Ascending aorta (tissue), 2 donors: Measurements from ENCODE around the gene AKAP7. TPM values are rescaled to one million over a fixed set of nuclear protein-coding genes. Genes with fewer than 3 reads are reported as not detected.

Experiments used
- DNase-seq, 2 donors: peaks; one replicate each; pipeline ENCODE4 v3.0.0-alpha.2; 2019; ENCODE audit warnings: low spot score in 2 of 2
- H3K27ac ChIP-seq, 2 donors: fragments of 200-600 bp; sonication (generic); one replicate each; pipeline ENCODE4 v1.5.1; 2016 to 2017; ENCODE audit warnings: mild to moderate bottlenecking in 1 of 2
- H3K27me3 ChIP-seq: fragments of 200-600 bp; sonication (generic); one replicate; pipeline ENCODE4 v1.5.1; 2017
- H3K36me3 ChIP-seq, 2 donors: fragments of 200-600 bp; sonication (generic); one replicate each; pipeline ENCODE4 v1.5.1; 2016
- H3K4me1 ChIP-seq, 2 donors: fragments of 200-600 bp; sonication (generic); one replicate each; pipeline ENCODE4 v1.5.1; 2016 to 2017; ENCODE audit warnings: mild to moderate bottlenecking in 1 of 2
- H3K4me3 ChIP-seq, 2 donors: fragments of 200-600 bp; sonication (generic); one replicate each; pipeline ENCODE4 v1.5.1; 2016 to 2017; ENCODE audit warnings: mild to moderate bottlenecking in 1 of 2
- H3K9me3 ChIP-seq, 2 donors: fragments of 200-600 bp; sonication (generic); one replicate each; pipeline ENCODE4 v1.5.1; 2016
- CTCF ChIP-seq, 3 experiments: fragments of 200-600 bp in 2 of 3; fragments of 450-650 bp in 1 of 3; sonication (generic) in 2 of 3; IDR thresholded peaks; one replicate each; pipeline ENCODE4 v1.5.1; 2016 to 2019; ENCODE audit warnings: antibody characterized with exemption in 3 of 3, mild to moderate bottlenecking in 1 of 3, moderate library complexity in 1 of 3
- intact Hi-C: fragments of 100-400 bp; cut with DNase I; formaldehyde crosslinking; loops from one replicate; pipeline ENCODE4 v1.15.1; 2023
- total RNA-seq: library from RNA; depleted of rRNA; stranded (reverse); fragments of >200 nt; gene quantifications from one replicate; pipeline ENCODE4 v1.1.0, GENCODE V29; 2016

AKAP7 gene
- total RNA-seq, 1 donor from 2014 or later: 1.3 TPM

- no peak overlapping the region for H3K4me3 ChIP-seq
- no peak for DNase-seq
- TF ChIP-seq CTCF (IDR thresholded peaks at IDR 0.05): no peak
- H3K36me3 ChIP-seq: peaks cover 0 to 9% of the 10 kb centered on the region in 2 donors
- H3K27ac ChIP-seq: no peak overlapping the region
- intact Hi-C loops: no loop called here
- H3K4me1 ChIP-seq: no peaks in the 10 kb centered on the region
- no peaks in the 10 kb centered on the region for H3K27me3 ChIP-seq
- H3K9me3 ChIP-seq: no peaks in the 10 kb centered on the region
Observed at GRCh38 chr6:131167773-131168172, 32.5 kb downstream of the AKAP7 start.

- no peak overlapping the region for H3K27ac ChIP-seq
- no peaks in the 10 kb centered on the region for H3K4me1 ChIP-seq
- H3K4me3 ChIP-seq: no peak overlapping the region
- H3K9me3 ChIP-seq: no peaks in the 10 kb centered on the region
- no peaks in the 10 kb centered on the region for H3K27me3 ChIP-seq
- no peak for DNase-seq
- TF ChIP-seq CTCF (IDR thresholded peaks at IDR 0.05): no peak
- peaks cover 0 to 9% of the 10 kb centered on the region in 2 donors for H3K36me3 ChIP-seq
- intact Hi-C loops: no loop called here
Observed at GRCh38 chr6:131169613-131170012, 34.3 kb downstream of the AKAP7 start.

DNA sequence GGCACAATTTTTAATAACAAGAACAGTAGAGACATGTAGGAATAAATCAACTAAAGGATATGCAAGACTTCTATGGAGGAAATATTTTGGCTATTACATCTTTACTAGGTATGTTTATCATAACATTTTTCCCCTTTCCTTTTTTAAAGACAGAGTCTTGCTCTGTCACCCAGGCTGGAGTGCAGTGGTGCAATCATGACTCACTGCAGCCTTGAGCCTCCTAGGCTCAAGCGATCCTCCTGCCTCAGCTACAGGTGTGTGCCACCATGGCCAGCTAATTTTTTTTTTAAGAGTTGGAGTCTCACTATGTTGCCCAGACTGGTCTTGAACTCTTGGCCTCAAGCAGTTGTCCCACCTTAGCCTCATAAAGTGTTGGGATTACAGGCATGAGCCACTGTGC lies 37.0 kb downstream of the AKAP7 start:
- Histone ChIP-seq H3K4me3 (no peak overlapping the region), H3K27me3 (no peaks in the 10 kb centered on the region), H3K4me1 (no peaks in the 10 kb centered on the region), H3K36me3 (peaks cover 0 to 6% of the 10 kb centered on the region in 2 donors), H3K9me3 (no peaks in the 10 kb centered on the region), H3K27ac (no peak overlapping the region)
- TF ChIP-seq CTCF (IDR thresholded peaks at IDR 0.05): no peak
- intact Hi-C loops: no loop called here
- no peak for DNase-seq

GRCh38 chr6:131173680-131174079 lies 38.4 kb downstream of the AKAP7 start:
- Histone ChIP-seq H3K36me3 (peaks cover 0 to 7% of the 10 kb centered on the region in 2 donors), H3K4me3 (no peak overlapping the region), H3K27ac (no peak overlapping the region), H3K4me1 (no peaks in the 10 kb centered on the region), H3K9me3 (no peaks in the 10 kb centered on the region), H3K27me3 (no peaks in the 10 kb centered on the region)
- intact Hi-C loops: no loop called here
- no peak for DNase-seq
- TF ChIP-seq CTCF (IDR thresholded peaks at IDR 0.05): no peak

DNA sequence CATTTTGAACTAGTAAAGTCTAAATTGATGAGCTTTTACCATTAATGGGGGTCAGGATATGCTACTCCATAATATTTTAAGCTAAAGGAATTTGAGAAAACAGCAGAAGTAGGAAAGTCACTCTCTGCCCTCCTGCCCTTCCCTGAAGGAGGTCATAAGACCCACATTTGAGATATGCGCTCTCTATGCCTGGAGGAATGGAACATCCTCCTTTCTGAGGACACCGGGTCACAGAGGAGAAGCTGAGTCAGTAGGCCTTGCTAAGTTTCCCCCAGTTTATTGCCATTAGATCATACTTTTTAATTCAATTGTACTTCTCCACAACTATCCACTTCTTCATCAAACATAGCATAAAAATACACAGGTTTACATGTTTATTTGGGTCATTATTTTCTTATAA lies 40.3 kb downstream of the AKAP7 start:
- no peak overlapping the region for H3K4me3 ChIP-seq
- H3K9me3 ChIP-seq: no peaks in the 10 kb centered on the region
- H3K27me3 ChIP-seq: no peaks in the 10 kb centered on the region
- peaks cover 0 to 12% of the 10 kb centered on the region in 2 donors for H3K36me3 ChIP-seq
- no peak for DNase-seq
- intact Hi-C loops: no loop called here
- no peak overlapping the region for H3K27ac ChIP-seq
- TF ChIP-seq CTCF (IDR thresholded peaks at IDR 0.05): no peak
- H3K4me1 ChIP-seq: no peaks in the 10 kb centered on the region

- H3K4me1 ChIP-seq: no peaks in the 10 kb centered on the region
- H3K9me3 ChIP-seq: no peaks in the 10 kb centered on the region
- no peak for TF ChIP-seq CTCF (IDR thresholded peaks at IDR 0.05)
- DNase-seq: no peak
- intact Hi-C loops: no loop called here
- no peak overlapping the region for H3K4me3 ChIP-seq
- no peak overlapping the region for H3K27ac ChIP-seq
- H3K36me3 ChIP-seq: peaks cover 0 to 14% of the 10 kb centered on the region in 2 donors
- H3K27me3 ChIP-seq: no peaks in the 10 kb centered on the region
Observed at GRCh38 chr6:131177996-131178395, 42.7 kb downstream of the AKAP7 start.
